HepG2 (cell line): ENCODE results near the gene C1GALT1. TPM values are rescaled to one million over a fixed set of nuclear protein-coding genes. Genes with fewer than 3 reads are reported as not detected.

Experiments
- BRD4 ChIP-seq: sonication (generic); formaldehyde crosslinking; IDR thresholded peaks from 2 replicates; pipeline ENCODE4 v1.4.0; 2020; ENCODE audit warnings: missing genetic modification reagents
- CENPX ChIP-seq: sonication (generic); formaldehyde crosslinking; IDR thresholded peaks from 2 replicates; pipeline ENCODE4 v1.9.0; 2021; ENCODE audit warnings: mild to moderate bottlenecking, missing genetic modification reagents, moderate library complexity
- ETV5 ChIP-seq: IDR thresholded peaks from 2 replicates; pipeline ENCODE4 v1.6.1; 2018; ENCODE audit warnings: missing biosample characterization, missing genetic modification reagents, inconsistent platforms, borderline replicate concordance
- FOXK1 ChIP-seq: sonication (generic); formaldehyde crosslinking; IDR thresholded peaks from 2 replicates; pipeline ENCODE4 v1.4.0; 2020; ENCODE audit warnings: low read depth, missing genetic modification reagents, borderline replicate concordance
- HIVEP1 ChIP-seq: sonication (generic); formaldehyde crosslinking; IDR thresholded peaks from 2 replicates; pipeline ENCODE4 v1.4.0; 2020; ENCODE audit warnings: mild to moderate bottlenecking, missing genetic modification reagents
- MTF1 ChIP-seq: sonication (generic); formaldehyde crosslinking; IDR thresholded peaks from 2 replicates; pipeline ENCODE4 v1.5.0; 2020; ENCODE audit warnings: missing genetic modification reagents
- NFE2L2 ChIP-seq: fragments of 150-350 bp; IDR thresholded peaks from 2 replicates; pipeline ENCODE4 v1.6.1; 2014; ENCODE audit warnings: low read length
- REPIN1 ChIP-seq: sonication (generic); formaldehyde crosslinking; IDR thresholded peaks from 2 replicates; pipeline ENCODE4 v1.8.0; 2022; ENCODE audit warnings: missing genetic modification reagents, low read depth, mild to moderate bottlenecking, borderline replicate concordance
- ZNF792 ChIP-seq: IDR thresholded peaks from 2 replicates; pipeline ENCODE4 v1.6.1; 2016
- polyA plus RNA-seq, 8 experiments: library from polyadenylated mRNA; depleted of rRNA in 3 of 8; stranded (reverse) in 7 of 8; unstranded in 1 of 8; fragments of >200 nt; fragmentation: Illumina TruSeq in 4 of 8; extraction: Trizol in 4 of 8; gene quantifications; 2 replicates each; pipeline versions ENCODE4 v1.2.1 to v1.2.3, GENCODE V29; 2011 to 2016; ENCODE audit warnings: low read depth in 4 of 8, missing spikeins in 1 of 8, mixed read lengths in 1 of 8; ENCODE audit not compliant: insufficient read depth in 1 of 8
- total RNA-seq, 5 experiments: library from RNA; depleted of rRNA; stranded (reverse); fragments of >200 nt; fragmentation: Illumina TruSeq; extraction: Trizol; gene quantifications; 2 replicates each; pipeline ENCODE4 v1.2.3, GENCODE V29; 2016; ENCODE audit warnings: low read depth in 1 of 5
- TF ChIP-seq, protein P1 (sequence below), 2 experiments: sonication (generic) in 1 of 2; formaldehyde crosslinking in 1 of 2; IDR thresholded peaks; 2 replicates each; pipeline versions ENCODE4 v1.6.1 to v1.9.0; 2014 to 2022; ENCODE audit warnings: antibody characterized with exemption in 1 of 2, borderline replicate concordance in 1 of 2, inconsistent platforms in 1 of 2, low read depth in 1 of 2, missing genetic modification reagents in 1 of 2
- TF ChIP-seq, protein P2 (sequence below): sonication (generic); formaldehyde crosslinking; IDR thresholded peaks from 2 replicates; pipeline ENCODE4 v1.5.0; 2020; ENCODE audit warnings: mild to moderate bottlenecking, missing genetic modification reagents
- TF ChIP-seq, protein P3 (sequence below): IDR thresholded peaks from 2 replicates; pipeline ENCODE4 v1.6.1; 2012; ENCODE audit warnings: inconsistent platforms
- TF ChIP-seq, protein P4 (sequence below): sonication (generic); formaldehyde crosslinking; IDR thresholded peaks from 2 replicates; pipeline ENCODE4 v1.9.0; 2022; ENCODE audit warnings: low read depth, missing genetic modification reagents
- TF ChIP-seq, protein P5 (sequence below): sonication (generic); formaldehyde crosslinking; IDR thresholded peaks from 2 replicates; pipeline ENCODE4 v1.5.0; 2020; ENCODE audit warnings: missing genetic modification reagents
- TF ChIP-seq, protein P6 (sequence below): sonication (generic); formaldehyde crosslinking; conservative IDR thresholded peaks from 2 replicates; pipeline ENCODE4 v1.4.0; 2020; ENCODE audit warnings: missing genetic modification reagents

C1GALT1 gene
- total and polyA plus RNA-seq, 2 of the 13 experiments (the other 11 are each of a cell fraction or from before 2014, with no cell fraction given): 57.1 to 65.9 TPM

DNA sequence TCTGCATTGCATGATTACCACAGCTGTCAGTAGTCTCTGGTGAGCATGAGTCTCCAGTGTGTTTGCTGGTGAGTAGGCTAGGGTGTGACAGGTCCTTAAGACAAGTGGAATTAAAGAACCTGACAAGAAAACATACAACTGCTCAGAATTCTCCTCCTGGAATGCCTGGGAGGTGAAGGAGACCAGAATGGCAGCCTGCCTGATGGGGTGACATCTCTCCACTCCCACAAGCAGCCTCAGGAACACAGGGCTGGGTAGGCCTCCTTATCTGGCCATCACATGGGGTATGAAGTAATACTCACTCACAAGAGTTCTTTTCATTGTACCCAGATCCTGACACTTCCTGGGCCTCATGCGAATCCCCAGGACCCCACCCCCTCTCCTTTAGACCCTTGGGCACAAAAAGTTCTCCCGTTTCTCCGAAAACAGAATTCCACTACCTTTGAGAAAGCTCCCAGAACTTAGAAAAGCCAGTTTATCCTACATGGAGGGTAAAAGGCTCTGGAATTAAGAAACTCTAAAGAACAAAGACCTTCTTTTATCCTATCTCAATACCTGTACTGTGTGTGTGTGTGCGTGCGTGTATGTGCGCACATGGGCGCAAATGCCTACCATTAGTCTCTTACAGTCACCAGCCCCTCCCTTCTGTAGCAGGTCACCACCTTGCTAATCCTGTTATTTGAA is 33.4 kb upstream of the C1GALT1 start (continued):
- TF ChIP-seq, protein P1, sequence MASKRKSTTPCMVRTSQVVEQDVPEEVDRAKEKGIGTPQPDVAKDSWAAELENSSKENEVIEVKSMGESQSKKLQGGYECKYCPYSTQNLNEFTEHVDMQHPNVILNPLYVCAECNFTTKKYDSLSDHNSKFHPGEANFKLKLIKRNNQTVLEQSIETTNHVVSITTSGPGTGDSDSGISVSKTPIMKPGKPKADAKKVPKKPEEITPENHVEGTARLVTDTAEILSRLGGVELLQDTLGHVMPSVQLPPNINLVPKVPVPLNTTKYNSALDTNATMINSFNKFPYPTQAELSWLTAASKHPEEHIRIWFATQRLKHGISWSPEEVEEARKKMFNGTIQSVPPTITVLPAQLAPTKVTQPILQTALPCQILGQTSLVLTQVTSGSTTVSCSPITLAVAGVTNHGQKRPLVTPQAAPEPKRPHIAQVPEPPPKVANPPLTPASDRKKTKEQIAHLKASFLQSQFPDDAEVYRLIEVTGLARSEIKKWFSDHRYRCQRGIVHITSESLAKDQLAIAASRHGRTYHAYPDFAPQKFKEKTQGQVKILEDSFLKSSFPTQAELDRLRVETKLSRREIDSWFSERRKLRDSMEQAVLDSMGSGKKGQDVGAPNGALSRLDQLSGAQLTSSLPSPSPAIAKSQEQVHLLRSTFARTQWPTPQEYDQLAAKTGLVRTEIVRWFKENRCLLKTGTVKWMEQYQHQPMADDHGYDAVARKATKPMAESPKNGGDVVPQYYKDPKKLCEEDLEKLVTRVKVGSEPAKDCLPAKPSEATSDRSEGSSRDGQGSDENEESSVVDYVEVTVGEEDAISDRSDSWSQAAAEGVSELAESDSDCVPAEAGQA (IDR thresholded peaks at IDR 0.05; ENCODE audit: low read depth): no peak
- TF ChIP-seq, protein P1 (CRISPR knock-in tag; IDR thresholded peaks at IDR 0.05; ENCODE audit: borderline replicate concordance): no peak
- TF ChIP-seq BRD4 (CRISPR knock-in tag): no peak
- TF ChIP-seq, protein P2, sequence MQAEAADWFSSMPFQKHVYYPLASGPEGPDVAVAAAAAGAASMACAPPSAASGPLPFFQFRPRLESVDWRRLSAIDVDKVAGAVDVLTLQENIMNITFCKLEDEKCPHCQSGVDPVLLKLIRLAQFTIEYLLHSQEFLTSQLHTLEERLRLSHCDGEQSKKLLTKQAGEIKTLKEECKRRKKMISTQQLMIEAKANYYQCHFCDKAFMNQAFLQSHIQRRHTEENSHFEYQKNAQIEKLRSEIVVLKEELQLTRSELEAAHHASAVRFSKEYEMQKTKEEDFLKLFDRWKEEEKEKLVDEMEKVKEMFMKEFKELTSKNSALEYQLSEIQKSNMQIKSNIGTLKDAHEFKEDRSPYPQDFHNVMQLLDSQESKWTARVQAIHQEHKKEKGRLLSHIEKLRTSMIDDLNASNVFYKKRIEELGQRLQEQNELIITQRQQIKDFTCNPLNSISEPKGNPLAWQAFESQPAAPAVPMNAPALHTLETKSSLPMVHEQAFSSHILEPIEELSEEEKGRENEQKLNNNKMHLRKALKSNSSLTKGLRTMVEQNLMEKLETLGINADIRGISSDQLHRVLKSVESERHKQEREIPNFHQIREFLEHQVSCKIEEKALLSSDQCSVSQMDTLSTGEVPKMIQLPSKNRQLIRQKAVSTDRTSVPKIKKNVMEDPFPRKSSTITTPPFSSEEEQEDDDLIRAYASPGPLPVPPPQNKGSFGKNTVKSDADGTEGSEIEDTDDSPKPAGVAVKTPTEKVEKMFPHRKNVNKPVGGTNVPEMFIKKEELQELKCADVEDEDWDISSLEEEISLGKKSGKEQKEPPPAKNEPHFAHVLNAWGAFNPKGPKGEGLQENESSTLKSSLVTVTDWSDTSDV (CRISPR knock-in tag): no peak
- no peak for TF ChIP-seq MTF1 (CRISPR knock-in tag)
- TF ChIP-seq REPIN1 (CRISPR knock-in tag): no peak
- TF ChIP-seq HIVEP1 (CRISPR knock-in tag): no peak
- no peak for TF ChIP-seq NFE2L2
- TF ChIP-seq, protein P3, sequence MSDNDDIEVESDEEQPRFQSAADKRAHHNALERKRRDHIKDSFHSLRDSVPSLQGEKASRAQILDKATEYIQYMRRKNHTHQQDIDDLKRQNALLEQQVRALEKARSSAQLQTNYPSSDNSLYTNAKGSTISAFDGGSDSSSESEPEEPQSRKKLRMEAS: peak; percentile 75
- no peak for TF ChIP-seq ZNF792
- peak; percentile 44; the same call in 1 of the 2 replicates for TF ChIP-seq ETV5 (CRISPR knock-in tag)
- TF ChIP-seq, protein P4, sequence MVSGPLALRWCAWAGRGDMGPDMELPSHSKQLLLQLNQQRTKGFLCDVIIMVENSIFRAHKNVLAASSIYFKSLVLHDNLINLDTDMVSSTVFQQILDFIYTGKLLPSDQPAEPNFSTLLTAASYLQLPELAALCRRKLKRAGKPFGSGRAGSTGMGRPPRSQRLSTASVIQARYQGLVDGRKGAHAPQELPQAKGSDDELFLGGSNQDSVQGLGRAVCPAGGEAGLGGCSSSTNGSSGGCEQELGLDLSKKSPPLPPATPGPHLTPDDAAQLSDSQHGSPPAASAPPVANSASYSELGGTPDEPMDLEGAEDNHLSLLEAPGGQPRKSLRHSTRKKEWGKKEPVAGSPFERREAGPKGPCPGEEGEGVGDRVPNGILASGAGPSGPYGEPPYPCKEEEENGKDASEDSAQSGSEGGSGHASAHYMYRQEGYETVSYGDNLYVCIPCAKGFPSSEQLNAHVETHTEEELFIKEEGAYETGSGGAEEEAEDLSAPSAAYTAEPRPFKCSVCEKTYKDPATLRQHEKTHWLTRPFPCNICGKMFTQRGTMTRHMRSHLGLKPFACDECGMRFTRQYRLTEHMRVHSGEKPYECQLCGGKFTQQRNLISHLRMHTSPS (CRISPR knock-in tag): no peak
- TF ChIP-seq, protein P5, sequence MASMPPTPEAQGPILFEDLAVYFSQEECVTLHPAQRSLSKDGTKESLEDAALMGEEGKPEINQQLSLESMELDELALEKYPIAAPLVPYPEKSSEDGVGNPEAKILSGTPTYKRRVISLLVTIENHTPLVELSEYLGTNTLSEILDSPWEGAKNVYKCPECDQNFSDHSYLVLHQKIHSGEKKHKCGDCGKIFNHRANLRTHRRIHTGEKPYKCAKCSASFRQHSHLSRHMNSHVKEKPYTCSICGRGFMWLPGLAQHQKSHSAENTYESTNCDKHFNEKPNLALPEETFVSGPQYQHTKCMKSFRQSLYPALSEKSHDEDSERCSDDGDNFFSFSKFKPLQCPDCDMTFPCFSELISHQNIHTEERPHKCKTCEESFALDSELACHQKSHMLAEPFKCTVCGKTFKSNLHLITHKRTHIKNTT: no peak
- no peak for TF ChIP-seq FOXK1
- no peak for TF ChIP-seq CENPX (CRISPR knock-in tag)
- TF ChIP-seq, protein P6, sequence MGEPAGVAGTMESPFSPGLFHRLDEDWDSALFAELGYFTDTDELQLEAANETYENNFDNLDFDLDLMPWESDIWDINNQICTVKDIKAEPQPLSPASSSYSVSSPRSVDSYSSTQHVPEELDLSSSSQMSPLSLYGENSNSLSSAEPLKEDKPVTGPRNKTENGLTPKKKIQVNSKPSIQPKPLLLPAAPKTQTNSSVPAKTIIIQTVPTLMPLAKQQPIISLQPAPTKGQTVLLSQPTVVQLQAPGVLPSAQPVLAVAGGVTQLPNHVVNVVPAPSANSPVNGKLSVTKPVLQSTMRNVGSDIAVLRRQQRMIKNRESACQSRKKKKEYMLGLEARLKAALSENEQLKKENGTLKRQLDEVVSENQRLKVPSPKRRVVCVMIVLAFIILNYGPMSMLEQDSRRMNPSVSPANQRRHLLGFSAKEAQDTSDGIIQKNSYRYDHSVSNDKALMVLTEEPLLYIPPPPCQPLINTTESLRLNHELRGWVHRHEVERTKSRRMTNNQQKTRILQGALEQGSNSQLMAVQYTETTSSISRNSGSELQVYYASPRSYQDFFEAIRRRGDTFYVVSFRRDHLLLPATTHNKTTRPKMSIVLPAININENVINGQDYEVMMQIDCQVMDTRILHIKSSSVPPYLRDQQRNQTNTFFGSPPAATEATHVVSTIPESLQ (CRISPR knock-in tag): no peak
